GM06990 (cell line): ENCODE results near the gene IRF7.

Experiments used
- DNase-seq: peaks from one replicate; pipeline ENCODE4 v3.0.0-alpha.2; 2011; ENCODE audit not compliant: insufficient read length; ENCODE audit errors: extremely low read depth
- H3K27me3 ChIP-seq: replicated peaks from 2 replicates; pipeline ENCODE4 v1.6.0; 2011; ENCODE audit warnings: low read length; ENCODE audit not compliant: control insufficient read depth, insufficient read depth
- H3K36me3 ChIP-seq: 2 replicates; pipeline ENCODE4 v1.5.1; 2011; ENCODE audit warnings: low read length; ENCODE audit not compliant: control insufficient read depth, insufficient read depth
- H3K4me3 ChIP-seq: replicated peaks from 2 replicates; pipeline ENCODE4 v1.5.1; 2011; ENCODE audit warnings: low read depth, mild to moderate bottlenecking, control low read depth, low read length
- CTCF ChIP-seq: IDR thresholded peaks from 2 replicates; pipeline ENCODE4 v1.5.1; 2011; ENCODE audit warnings: low read length, control low read depth, mild to moderate bottlenecking, inconsistent platforms; ENCODE audit not compliant: insufficient read depth, poor library complexity, severe bottlenecking

IRF7 gene

DNA sequence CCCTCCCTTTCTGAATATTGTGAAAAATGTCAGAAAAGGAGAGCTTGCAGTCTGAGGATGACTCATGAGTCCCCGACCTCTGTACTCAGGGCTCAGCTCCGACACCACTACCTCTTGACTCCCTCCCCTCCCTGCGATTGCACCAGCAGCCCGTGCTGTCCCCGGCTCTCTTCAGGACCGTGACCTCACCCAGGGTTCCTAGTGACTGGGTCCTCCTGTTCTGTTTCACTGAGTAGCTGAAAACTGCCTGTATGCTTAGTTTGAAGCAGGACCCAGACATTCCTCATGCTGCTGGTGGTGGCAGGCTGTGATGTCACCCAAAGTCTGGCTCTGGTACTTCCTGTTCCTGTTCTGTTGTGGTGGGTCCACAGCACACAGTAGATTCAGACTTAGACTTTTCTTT, 27.8 kb downstream of the IRF7 start:
- TF ChIP-seq CTCF, result no peak
- DNase-seq, result no peak
- Histone ChIP-seq H3K27me3 (no peaks in the 10 kb centered on the region), H3K4me3 (no peak overlapping the region), H3K36me3 (peaks cover 47% of the 10 kb centered on the region)

GRCh38 chr11:587546-587945, 28.2 kb downstream of the IRF7 start:
- Histone ChIP-seq H3K27me3 (no peaks in the 10 kb centered on the region), H3K4me3 (no peak overlapping the region), H3K36me3 (peaks cover 44% of the 10 kb centered on the region)
- no peak for TF ChIP-seq CTCF
- DNase-seq, result no peak

- H3K27me3 ChIP-seq, result no peaks in the 10 kb centered on the region
- DNase-seq, result no peak
- TF ChIP-seq CTCF, result no peak
- H3K36me3 ChIP-seq, result peaks cover 45% of the 10 kb centered on the region
- no peak overlapping the region for H3K4me3 ChIP-seq
Measured at GRCh38 chr11:586376-587316, 29.1 kb downstream of the IRF7 start.

GRCh38 chr11:584287-584686, 31.5 kb downstream of the IRF7 start:
- Histone ChIP-seq H3K4me3 (no peak overlapping the region), H3K36me3 (peaks cover 35% of the 10 kb centered on the region), H3K27me3 (no peaks in the 10 kb centered on the region)
- TF ChIP-seq CTCF, result no peak
- DNase-seq, result no peak

- TF ChIP-seq CTCF, result no peak
- H3K4me3 ChIP-seq, result no peak overlapping the region
- H3K36me3 ChIP-seq, result peaks cover 19% of the 10 kb centered on the region
- DNase-seq, result no peak
- H3K27me3 ChIP-seq, result no peaks in the 10 kb centered on the region
Measured at GRCh38 chr11:581752-582151, 34.0 kb downstream of the IRF7 start.
